Endothelial cell of umbilical vein (primary cell): ENCODE data around the gene PYM1. TPM values are rescaled to one million over a fixed set of nuclear protein-coding genes. Genes with fewer than 3 reads are reported as not detected.
"Not testable (repeated sequence)": the region's sequence is repeated elsewhere in the genome, so short reads cannot be mapped to it uniquely, and the experiment has no call there.

Experiments used
- BruUV-seq: library from RNA; stranded (reverse); fragments of 400-500 nt; replicated peaks from 2 replicates; lab custom pipeline; 2021; lab: Mats Ljungman, UMichigan
- CTCF ChIA-PET: fragments of 300-600, 350-600 bp; sonication (Branson Sonifier 250); formaldehyde crosslinking; loops from one replicate; lab custom pipeline; 2021; ENCODE audit warnings: antibody characterized with exemption, inconsistent platforms; lab: Charles Lee
- POLR2A ChIA-PET: fragments of 300-600, 350-600 bp; sonication (Branson Sonifier 250); formaldehyde crosslinking; loops from one replicate; lab custom pipeline; 2021; ENCODE audit warnings: antibody characterized with exemption, inconsistent platforms; lab: Charles Lee
- DNase-seq: peaks from one replicate; pipeline ENCODE4 v3.0.0-alpha.2; 2011; ENCODE audit warnings: low read depth, low spot score
- FAIRE-seq: peaks from 2 replicates; lab custom pipeline; 2011; peaks lifted over from hg19 to GRCh38; lab: Jason Lieb, UNC
- H2AFZ ChIP-seq: 2 replicates; pipeline ENCODE4 v1.6.0; 2012; ENCODE audit warnings: low read depth, low read length, control low read depth, inconsistent platforms
- H3K27ac ChIP-seq: 2 replicates; pipeline ENCODE4 v1.5.1; 2011; ENCODE audit warnings: low read depth, mild to moderate bottlenecking, control low read depth, low read length, moderate library complexity; ENCODE audit not compliant: insufficient read depth
- H3K27me3 ChIP-seq, 2 experiments: 2 replicates each; pipeline versions ENCODE4 v1.6.0 to v1.6.1; 2011; ENCODE audit warnings: low read length in 2 of 2, mixed read lengths in 1 of 2; ENCODE audit not compliant: control insufficient read depth in 2 of 2, insufficient read depth in 2 of 2
- H3K36me3 ChIP-seq, 2 experiments: 2 replicates in 1 of 2; 3 replicates in 1 of 2; pipeline ENCODE4 v1.5.1; 2011; ENCODE audit warnings: low read length in 2 of 2, mild to moderate bottlenecking in 1 of 2, moderate library complexity in 1 of 2; ENCODE audit not compliant: control insufficient read depth in 2 of 2, insufficient read depth in 2 of 2; ENCODE audit errors: extremely low read depth in 1 of 2
- H3K4me1 ChIP-seq: 3 replicates; pipeline ENCODE4 v1.5.1; 2011; ENCODE audit warnings: mild to moderate bottlenecking, low read length; ENCODE audit not compliant: control insufficient read depth, insufficient read depth; ENCODE audit errors: extremely low read depth
- H3K4me2 ChIP-seq: 2 replicates; pipeline ENCODE4 v1.6.1; 2011; ENCODE audit warnings: low read length, control low read depth, mixed read lengths; ENCODE audit not compliant: insufficient read depth
- H3K4me3 ChIP-seq, 3 experiments: fragments of 200-600 bp in 1 of 3; sonication (generic), shearing (Covaris generic) in 1 of 3; replicated peaks in 1 of 3; 2 replicates each; pipeline ENCODE4 v1.5.1; 2011 to 2016; ENCODE audit warnings: control low read depth in 3 of 3, low read length in 3 of 3, mild to moderate bottlenecking in 2 of 3, inconsistent platforms in 1 of 3, low read depth in 1 of 3, moderate library complexity in 1 of 3; ENCODE audit not compliant: insufficient read depth in 1 of 3
- H3K79me2 ChIP-seq: 2 replicates; pipeline ENCODE4 v1.6.0; 2012; ENCODE audit warnings: low read length, inconsistent platforms; ENCODE audit not compliant: control insufficient read depth, insufficient read depth
- H3K9ac ChIP-seq: replicated peaks from 2 replicates; pipeline ENCODE3; 2011; ENCODE audit warnings: low read length, control low read depth; ENCODE audit not compliant: insufficient read depth; ENCODE audit errors: extremely low read depth
- H3K9me1 ChIP-seq: replicated peaks from 3 replicates; pipeline ENCODE4 v1.6.0; 2011; ENCODE audit warnings: mild to moderate bottlenecking, low read length; ENCODE audit not compliant: control insufficient read depth, insufficient read depth; ENCODE audit errors: extremely low read depth
- H3K9me3 ChIP-seq: replicated peaks from 2 replicates; pipeline ENCODE4 v1.5.1; 2012; ENCODE audit warnings: low read length, inconsistent platforms; ENCODE audit not compliant: control insufficient read depth, insufficient read depth
- H4K20me1 ChIP-seq: replicated peaks from 2 replicates; pipeline ENCODE3; 2011; ENCODE audit warnings: mild to moderate bottlenecking, low read length; ENCODE audit not compliant: control insufficient read depth, insufficient read depth; ENCODE audit errors: extremely low read depth
- CTCF ChIP-seq, 2 donors: IDR thresholded peaks; 1 replicate in 1 of 2; 2 replicates in 1 of 2; pipeline ENCODE4 v1.5.1; 2011; ENCODE audit warnings: low read length in 2 of 2, mild to moderate bottlenecking in 2 of 2, moderate library complexity in 2 of 2, control low read depth in 1 of 2, inconsistent platforms in 1 of 2, low read depth in 1 of 2; ENCODE audit not compliant: insufficient read depth in 1 of 2; ENCODE audit errors: extremely low read depth in 1 of 2
- FOS ChIP-seq: IDR thresholded peaks from 2 replicates; pipeline ENCODE4 v1.6.1; 2011; ENCODE audit warnings: mild to moderate bottlenecking, low read length, moderate library complexity, borderline replicate concordance; ENCODE audit not compliant: insufficient read depth
- GATA2 ChIP-seq: IDR thresholded peaks from 2 replicates; pipeline ENCODE4 v1.7.0; 2011; ENCODE audit warnings: low read depth, mild to moderate bottlenecking, moderate library complexity, mixed read lengths, low read length; ENCODE audit not compliant: insufficient read length, insufficient read depth
- JUN ChIP-seq: IDR thresholded peaks from 2 replicates; pipeline ENCODE4 v1.6.1; 2011; ENCODE audit warnings: borderline replicate concordance, low read depth; ENCODE audit not compliant: insufficient read length, insufficient read depth
- MYC ChIP-seq: IDR thresholded peaks from one replicate; pipeline ENCODE4 v1.6.1; 2011; ENCODE audit warnings: mild to moderate bottlenecking, low read depth, low read length
- POLR2A ChIP-seq: IDR thresholded peaks from 2 replicates; pipeline ENCODE4 v1.6.1; 2012; ENCODE audit warnings: low read depth, mild to moderate bottlenecking, control low read depth, low read length
- POLR2AphosphoS5 ChIP-seq: IDR thresholded peaks from 2 replicates; pipeline ENCODE4 v1.6.1; 2012; ENCODE audit warnings: low read depth, mild to moderate bottlenecking, control low read depth, low read length, moderate library complexity; ENCODE audit not compliant: insufficient read depth
- dilution Hi-C: fragments of 300-500 bp; cut with MboI; formaldehyde crosslinking; loops from one replicate; pipeline ENCODE4 v1.15.0; 2019; ENCODE audit warnings: low sequenced_read_pairs; ENCODE audit not compliant: extremely low pct_ligation_motif_present
- intact Hi-C: fragments of 100-400 bp; cut with micrococcal nuclease; formaldehyde crosslinking; loops from one replicate; pipeline ENCODE4 v1.10.0; 2022
- polyA plus RNA-seq, 4 experiments: library from polyadenylated mRNA; depleted of rRNA in 3 of 4; stranded (reverse) in 3 of 4; unstranded in 1 of 4; fragments of >200 nt; gene quantifications; 2 replicates each; pipeline versions ENCODE4 v1.2.1 to v1.2.3, GENCODE V29; 2011 to 2012; ENCODE audit warnings: missing spikeins in 1 of 4
- total RNA-seq: library from RNA; stranded (reverse); gene quantifications from 2 replicates; pipeline ENCODE4 v1.2.3, GENCODE V29; 2021
- TF ChIP-seq, protein P1 (sequence below): IDR thresholded peaks from 2 replicates; pipeline ENCODE4 v1.6.1; 2011; ENCODE audit not compliant: insufficient read depth, insufficient read length

The PYM1 gene
- total and polyA plus RNA-seq, 2 donors (not counting 3 experiments of a cell fraction or from before 2014, with no cell fraction given): 18.7 to 23.5 TPM

- CTCF ChIA-PET: interaction anchor here (1.3 to 3.9 kb wide), 4 partner anchors 95 to 187 kb away, joined by 5 to 30 read pairs (median 12); partner anchors contain the start of genes DNAJC14, ORMDL2 and SARNP
- peak; percentile 4 for FAIRE-seq
- dilution Hi-C loops: no loop called here
- peaks cover 38% of the 10 kb centered on the region for H3K79me2 ChIP-seq
- POLR2A ChIA-PET: interaction anchor here (3.9 kb wide), 1 partner anchor 95 kb away, joined by 15 read pairs; the partner anchor contains the start of gene DNAJC14
- no peaks in the 10 kb centered on the region for H3K27me3 ChIP-seq
- no peaks in the 10 kb centered on the region for H4K20me1 ChIP-seq
- peak overlapping the region; percentile 89 for H3K4me2 ChIP-seq
- TF ChIP-seq FOS (no peak), GATA2 (no peak), POLR2AphosphoS5 (no peak), MYC (no peak), JUN (no peak), POLR2A (no peak), CTCF (IDR thresholded peaks at IDR 0.05; ENCODE audit: extremely low read depth in 1 of 2, insufficient read depth in 1 of 2, low read depth in 1 of 2, low read length in 2 of 2) (no peak)
- TF ChIP-seq, protein P1, sequence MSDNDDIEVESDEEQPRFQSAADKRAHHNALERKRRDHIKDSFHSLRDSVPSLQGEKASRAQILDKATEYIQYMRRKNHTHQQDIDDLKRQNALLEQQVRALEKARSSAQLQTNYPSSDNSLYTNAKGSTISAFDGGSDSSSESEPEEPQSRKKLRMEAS: no peak
- BruUV-seq: no TSS peak
- intact Hi-C loops: no loop called here
- H3K4me1 ChIP-seq: peaks cover 16% of the 10 kb centered on the region
- H3K9ac ChIP-seq: no peak overlapping the region
- H2AFZ ChIP-seq: no peak overlapping the region
- H3K4me3 ChIP-seq: no peak overlapping the region
- no peaks in the 10 kb centered on the region for H3K36me3 ChIP-seq
- no peak overlapping the region for H3K27ac ChIP-seq
- DNase-seq: no peak
- no peaks in the 10 kb centered on the region for H3K9me3 ChIP-seq
- no peaks in the 10 kb centered on the region for H3K9me1 ChIP-seq
These were observed 2.3 kb downstream of the PYM1 start for GRCh38 chr12:55925371-55925770.

GRCh38 chr12:55923648-55924047 lies 4.0 kb downstream of the PYM1 start:
- H3K4me3 ChIP-seq, BruUV-seq, dilution Hi-C loops: not testable (repeated sequence)

More at GRCh38 chr12:55923648-55924047, 4.0 kb downstream of the PYM1 start:
- Histone ChIP-seq H3K79me2 (peaks cover 43% of the 10 kb centered on the region), H3K4me1 (peaks cover 13% of the 10 kb centered on the region)
- H3K36me3 ChIP-seq, POLR2A ChIA-PET, H3K27me3 ChIP-seq, H2AFZ ChIP-seq, H3K9ac ChIP-seq, H3K9me3 ChIP-seq, H3K9me1 ChIP-seq, H3K4me2 ChIP-seq, FAIRE-seq, DNase-seq, H4K20me1 ChIP-seq, intact Hi-C loops, H3K27ac ChIP-seq, CTCF ChIA-PET: not testable (repeated sequence)
